ENCODE measurements around the gene STYXL2.

DNA sequence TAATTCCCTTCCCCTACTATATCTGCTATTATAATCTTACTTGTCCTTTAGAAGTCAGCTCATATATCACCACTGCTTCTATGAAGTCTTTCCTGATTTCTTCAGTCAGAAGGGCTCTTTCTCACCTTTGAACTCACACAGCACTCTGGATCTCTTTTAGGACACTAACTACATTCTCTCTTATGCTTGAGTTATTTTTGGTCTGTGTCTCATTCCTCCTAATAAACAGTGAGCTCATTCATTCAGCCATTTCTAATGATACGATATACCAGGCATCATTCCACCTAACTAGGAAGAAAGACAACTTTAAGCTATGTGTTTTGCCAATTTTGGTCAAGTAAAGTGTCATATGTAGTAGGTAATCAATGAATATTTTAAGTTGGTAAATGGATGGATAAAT, 1.2 kb upstream of the STYXL2 start:
- TF ChIP-seq, protein P1, sequence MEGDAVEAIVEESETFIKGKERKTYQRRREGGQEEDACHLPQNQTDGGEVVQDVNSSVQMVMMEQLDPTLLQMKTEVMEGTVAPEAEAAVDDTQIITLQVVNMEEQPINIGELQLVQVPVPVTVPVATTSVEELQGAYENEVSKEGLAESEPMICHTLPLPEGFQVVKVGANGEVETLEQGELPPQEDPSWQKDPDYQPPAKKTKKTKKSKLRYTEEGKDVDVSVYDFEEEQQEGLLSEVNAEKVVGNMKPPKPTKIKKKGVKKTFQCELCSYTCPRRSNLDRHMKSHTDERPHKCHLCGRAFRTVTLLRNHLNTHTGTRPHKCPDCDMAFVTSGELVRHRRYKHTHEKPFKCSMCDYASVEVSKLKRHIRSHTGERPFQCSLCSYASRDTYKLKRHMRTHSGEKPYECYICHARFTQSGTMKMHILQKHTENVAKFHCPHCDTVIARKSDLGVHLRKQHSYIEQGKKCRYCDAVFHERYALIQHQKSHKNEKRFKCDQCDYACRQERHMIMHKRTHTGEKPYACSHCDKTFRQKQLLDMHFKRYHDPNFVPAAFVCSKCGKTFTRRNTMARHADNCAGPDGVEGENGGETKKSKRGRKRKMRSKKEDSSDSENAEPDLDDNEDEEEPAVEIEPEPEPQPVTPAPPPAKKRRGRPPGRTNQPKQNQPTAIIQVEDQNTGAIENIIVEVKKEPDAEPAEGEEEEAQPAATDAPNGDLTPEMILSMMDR (IDR thresholded peaks at IDR 0.05) = no peak
- no peak for TF ChIP-seq POLR2A (IDR thresholded peaks at IDR 0.05)

Measured in right lobe of liver (tissue), 4 donors.